ENCODE data around the gene SCUBE3.

SCUBE3 gene

GRCh38 chr6:35275744-35276260, 62.0 kb downstream of the SCUBE3 start:
- H3K4me1 ChIP-seq (ENCODE audit: low read depth, poor library complexity, severe bottlenecking): no peaks in the 10 kb centered on the region
- no peak overlapping the region for H2AFZ ChIP-seq (ENCODE audit: low read depth)
- no peak for TF ChIP-seq CTCF (conservative IDR thresholded peaks at IDR 0.05; ENCODE audit: low read depth, low read length)
- no peaks in the 10 kb centered on the region for H3K36me3 ChIP-seq (ENCODE audit: insufficient read depth)
- no peak overlapping the region for H3K9ac ChIP-seq
- H3K4me3 ChIP-seq (IDR thresholded peaks at IDR 0.05; ENCODE audit: insufficient read depth, low read depth, low read length): no peak overlapping the region
- no peak overlapping the region for H3K27ac ChIP-seq
- no peaks in the 10 kb centered on the region for H4K20me1 ChIP-seq (ENCODE audit: insufficient read depth)
- no peak overlapping the region for H3K4me2 ChIP-seq
- no peaks in the 10 kb centered on the region for H3K79me2 ChIP-seq (ENCODE audit: insufficient read depth, low read depth)
- no peaks in the 10 kb centered on the region for H3K27me3 ChIP-seq (ENCODE audit: insufficient read depth, low read depth)

- Histone ChIP-seq H3K36me3 (ENCODE audit: insufficient read depth) (no peaks in the 10 kb centered on the region), H3K4me3 (IDR thresholded peaks at IDR 0.05; ENCODE audit: insufficient read depth, low read depth, low read length) (no peak overlapping the region), H3K9ac (no peak overlapping the region), H3K27ac (no peak overlapping the region), H4K20me1 (ENCODE audit: insufficient read depth) (no peaks in the 10 kb centered on the region), H3K4me2 (no peak overlapping the region), H2AFZ (ENCODE audit: low read depth) (no peak overlapping the region), H3K4me1 (ENCODE audit: low read depth, poor library complexity, severe bottlenecking) (no peaks in the 10 kb centered on the region), H3K79me2 (ENCODE audit: insufficient read depth, low read depth) (no peaks in the 10 kb centered on the region), H3K27me3 (ENCODE audit: insufficient read depth, low read depth) (no peaks in the 10 kb centered on the region)
- no peak for TF ChIP-seq CTCF (conservative IDR thresholded peaks at IDR 0.05; ENCODE audit: low read depth, low read length)
Observed at GRCh38 chr6:35278708-35279107, 65.0 kb downstream of the SCUBE3 start.

- no peak overlapping the region for H3K9ac ChIP-seq
- no peaks in the 10 kb centered on the region for H3K27me3 ChIP-seq (ENCODE audit: insufficient read depth, low read depth)
- H3K27ac ChIP-seq: no peak overlapping the region
- H2AFZ ChIP-seq (ENCODE audit: low read depth): no peak overlapping the region
- no peak overlapping the region for H3K4me3 ChIP-seq (IDR thresholded peaks at IDR 0.05; ENCODE audit: insufficient read depth, low read depth, low read length)
- no peak overlapping the region for H3K4me2 ChIP-seq
- no peaks in the 10 kb centered on the region for H3K79me2 ChIP-seq (ENCODE audit: insufficient read depth, low read depth)
- no peaks in the 10 kb centered on the region for H4K20me1 ChIP-seq (ENCODE audit: insufficient read depth)
- H3K36me3 ChIP-seq (ENCODE audit: insufficient read depth): no peaks in the 10 kb centered on the region
- H3K4me1 ChIP-seq (ENCODE audit: low read depth, poor library complexity, severe bottlenecking): no peaks in the 10 kb centered on the region
- no peak for TF ChIP-seq CTCF (conservative IDR thresholded peaks at IDR 0.05; ENCODE audit: low read depth, low read length)
Observed at GRCh38 chr6:35280903-35281302, 67.1 kb downstream of the SCUBE3 start.

GRCh38 chr6:35282472-35282871, 68.7 kb downstream of the SCUBE3 start:
- Histone ChIP-seq H3K4me1 (ENCODE audit: low read depth, poor library complexity, severe bottlenecking) (no peaks in the 10 kb centered on the region), H3K9ac (no peak overlapping the region), H3K4me3 (IDR thresholded peaks at IDR 0.05; ENCODE audit: insufficient read depth, low read depth, low read length) (no peak overlapping the region), H3K27ac (no peak overlapping the region), H3K36me3 (ENCODE audit: insufficient read depth) (no peaks in the 10 kb centered on the region), H2AFZ (ENCODE audit: low read depth) (no peak overlapping the region), H3K4me2 (no peak overlapping the region), H4K20me1 (ENCODE audit: insufficient read depth) (no peaks in the 10 kb centered on the region), H3K79me2 (ENCODE audit: insufficient read depth, low read depth) (no peaks in the 10 kb centered on the region), H3K27me3 (ENCODE audit: insufficient read depth, low read depth) (no peaks in the 10 kb centered on the region)
- no peak for TF ChIP-seq CTCF (conservative IDR thresholded peaks at IDR 0.05; ENCODE audit: low read depth, low read length)

All from KMS-11 (cell line).